Skeletal muscle satellite cell (primary cell): ENCODE results near the gene SLFN5.

Source experiments
- H3K27me3 ChIP-seq: 2 replicates; pipeline ENCODE4 v1.7.0; 2013; ENCODE audit warnings: low read length; ENCODE audit not compliant: control insufficient read depth, insufficient read depth
- H3K36me3 ChIP-seq: 2 replicates; pipeline ENCODE4 v1.7.0; 2013; ENCODE audit warnings: mild to moderate bottlenecking, control low read depth, low read length; ENCODE audit not compliant: insufficient read depth
- H3K4me1 ChIP-seq: 2 replicates; pipeline ENCODE4 v1.7.0; 2013; ENCODE audit warnings: low read length; ENCODE audit not compliant: control insufficient read depth, insufficient read depth
- H3K4me2 ChIP-seq: 2 replicates; pipeline ENCODE4 v1.7.0; 2013; ENCODE audit warnings: mild to moderate bottlenecking, low read length
- H3K4me3 ChIP-seq: 2 replicates; pipeline ENCODE4 v1.7.0; 2013; ENCODE audit warnings: low read length
- H3K9ac ChIP-seq: 2 replicates; pipeline ENCODE4 v1.7.0; 2013; ENCODE audit warnings: mild to moderate bottlenecking, low read depth, low read length, moderate library complexity
- H3K9me3 ChIP-seq: replicated peaks from 2 replicates; pipeline ENCODE4 v1.7.0; 2013; ENCODE audit warnings: mild to moderate bottlenecking, control low read depth, low read length

The SLFN5 gene

GRCh38 chr17:35315971-35316370, 73.1 kb downstream of the SLFN5 start:
- Histone ChIP-seq H3K4me2 (no peak overlapping the region), H3K4me3 (no peak overlapping the region), H3K9ac (no peak overlapping the region), H3K36me3 (no peaks in the 10 kb centered on the region), H3K27me3 (peaks cover 19% of the 10 kb centered on the region), H3K9me3 (no peaks in the 10 kb centered on the region), H3K4me1 (peaks cover 24% of the 10 kb centered on the region)

- Histone ChIP-seq H3K4me3 (no peak overlapping the region), H3K36me3 (no peaks in the 10 kb centered on the region), H3K27me3 (peaks cover 45% of the 10 kb centered on the region), H3K9me3 (no peaks in the 10 kb centered on the region), H3K9ac (no peak overlapping the region), H3K4me1 (no peaks in the 10 kb centered on the region), H3K4me2 (no peak overlapping the region)
Measured at GRCh38 chr17:35322749-35323148, 79.9 kb downstream of the SLFN5 start.
